ENCODE measurements around the gene POLDIP2. TPM values are rescaled to one million over a fixed set of nuclear protein-coding genes. Genes with fewer than 3 reads are reported as not detected.

POLDIP2 gene
- total and polyA plus RNA-seq, 2 of the 13 experiments (the other 11 are each of a cell fraction or from before 2014, with no cell fraction given): 85.9 to 114 TPM

GRCh38 chr17:28348979-28349378 is 8.3 kb downstream of the POLDIP2 start:
- WGBS (ENCODE audit: low lambda C conversion rate): no CpG with 5 or more reads among the region's 3 CpGs
- Histone ChIP-seq H3K27ac (ENCODE audit: extremely low read length, insufficient read depth, low read length) (no peak overlapping the region), H3K4me3 (replicated peaks in 1 of 3; ENCODE audit: insufficient read depth in 1 of 3, low read depth in 2 of 3, low read length in 3 of 3) (no peak overlapping the region), H3K27me3 (ENCODE audit: control insufficient read depth in 1 of 2, insufficient read depth in 2 of 2, low read length in 2 of 2) (no peaks in the 10 kb centered on the region), H2AFZ (ENCODE audit: low read length) (no peak overlapping the region), H3K9me3 (ENCODE audit: low read length) (no peaks in the 10 kb centered on the region), H4K20me1 (ENCODE audit: insufficient read depth, low read length) (no peaks in the 10 kb centered on the region), H3K4me2 (ENCODE audit: low read depth, low read length) (no peak overlapping the region), H3K79me2 (ENCODE audit: insufficient read depth, low read length) (no peaks in the 10 kb centered on the region), H3K9ac (ENCODE audit: insufficient read depth, low read depth, low read length) (no peak overlapping the region), H3K4me1 (ENCODE audit: insufficient read depth, low read length) (peaks cover 26% of the 10 kb centered on the region), H3K36me3 (replicated peaks in 1 of 2; ENCODE audit: control insufficient read depth in 1 of 2, insufficient read depth in 2 of 2, low read length in 2 of 2) (peaks cover 25 to 74% of the 10 kb centered on the region in 2 experiments)
- ChIA-PET POLR2A (interaction anchor here (1.1 to 5.3 kb wide), 3 partner anchors 8 to 23 kb away, joined by 3 to 49 read pairs (median 30); partner anchors contain the start of genes POLDIP2, SARM1 and VTN), CTCF (ENCODE audit: low intra/inter-chr PET ratio, low total read pairs) (no interaction called here)
- ATAC-seq (no peak), FAIRE-seq (no peak), DNase-seq (ENCODE audit: low spot score) (no peak)
- intact Hi-C loops (cut with micrococcal nuclease; ENCODE audit: unreplicated experiment) (loop anchor here (5.0 kb wide), 1 partner anchor 117 kb away; no protein-coding TSS in a partner anchor), in situ Hi-C loops (cut with HindIII; ENCODE audit: extremely low pct_ligation_motif_present, low pct_unique_long_range_greater_than_20kb) (no loop called here)
- no TSS peak for BruUV-seq (replicated peaks)
- TF ChIP-seq PAF1 (CRISPR knock-in tag; IDR thresholded peaks at IDR 0.05) (0 out of 2 replicates have a peak, but pooled peaks have one; percentile 43), THAP11 (CRISPR knock-in tag; IDR thresholded peaks at IDR 0.05) (no peak)

DNA sequence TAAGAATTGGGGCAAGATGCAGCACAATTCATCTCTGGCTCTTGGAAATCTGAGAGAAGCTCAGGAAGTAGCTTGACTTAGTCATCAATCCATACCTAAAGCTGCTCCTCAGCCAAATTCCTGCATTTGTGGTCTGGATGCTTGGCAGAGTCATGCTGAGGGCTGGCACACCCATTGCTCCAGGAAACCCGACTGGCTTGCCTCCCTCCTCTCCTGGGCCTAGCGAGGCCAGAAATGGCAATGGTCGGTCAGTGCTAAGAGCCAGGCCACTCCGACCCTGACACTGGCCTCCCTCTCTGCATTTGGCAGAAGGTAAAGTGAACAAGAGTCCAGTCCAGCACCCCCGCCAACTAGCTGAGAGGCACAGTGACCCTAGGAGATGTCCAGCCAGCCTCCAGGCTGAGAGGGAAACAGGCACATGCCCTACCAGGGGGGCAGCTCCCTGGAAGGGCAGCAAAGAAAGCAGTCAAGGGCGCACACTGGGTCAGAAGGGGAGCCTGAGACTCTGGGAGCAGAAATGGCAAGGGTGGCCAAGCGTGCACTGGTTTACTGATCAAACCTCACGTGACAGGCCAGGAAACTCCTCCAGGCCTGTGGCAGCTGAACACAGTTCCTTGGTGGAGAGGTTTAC is 10.0 kb downstream of the POLDIP2 start:
- H3K4me2 ChIP-seq (ENCODE audit: low read depth, low read length): peak overlapping the region; percentile 21; the same call in 1 of the 2 replicates
- TF ChIP-seq, protein P1, sequence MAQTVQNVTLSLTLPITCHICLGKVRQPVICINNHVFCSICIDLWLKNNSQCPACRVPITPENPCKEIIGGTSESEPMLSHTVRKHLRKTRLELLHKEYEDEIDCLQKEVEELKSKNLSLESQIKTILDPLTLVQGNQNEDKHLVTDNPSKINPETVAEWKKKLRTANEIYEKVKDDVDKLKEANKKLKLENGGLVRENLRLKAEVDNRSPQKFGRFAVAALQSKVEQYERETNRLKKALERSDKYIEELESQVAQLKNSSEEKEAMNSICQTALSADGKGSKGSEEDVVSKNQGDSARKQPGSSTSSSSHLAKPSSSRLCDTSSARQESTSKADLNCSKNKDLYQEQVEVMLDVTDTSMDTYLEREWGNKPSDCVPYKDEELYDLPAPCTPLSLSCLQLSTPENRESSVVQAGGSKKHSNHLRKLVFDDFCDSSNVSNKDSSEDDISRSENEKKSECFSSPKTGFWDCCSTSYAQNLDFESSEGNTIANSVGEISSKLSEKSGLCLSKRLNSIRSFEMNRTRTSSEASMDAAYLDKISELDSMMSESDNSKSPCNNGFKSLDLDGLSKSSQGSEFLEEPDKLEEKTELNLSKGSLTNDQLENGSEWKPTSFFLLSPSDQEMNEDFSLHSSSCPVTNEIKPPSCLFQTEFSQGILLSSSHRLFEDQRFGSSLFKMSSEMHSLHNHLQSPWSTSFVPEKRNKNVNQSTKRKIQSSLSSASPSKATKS (CRISPR knock-in tag; IDR thresholded peaks at IDR 0.05): 0 out of 2 replicates have a peak, but pooled peaks have one; percentile 36
- no peak for TF ChIP-seq ZNF292 (CRISPR knock-in tag; IDR thresholded peaks at IDR 0.05; ENCODE audit: borderline replicate concordance, low read depth)
- TF ChIP-seq ZSCAN21 (CRISPR knock-in tag; IDR thresholded peaks at IDR 0.05; ENCODE audit: borderline replicate concordance): 0 out of 2 replicates have a peak, but pooled peaks have one; percentile 52
- TF ChIP-seq ZNF556 (CRISPR knock-in tag; IDR thresholded peaks at IDR 0.05; ENCODE audit: borderline replicate concordance): 0 out of 2 replicates have a peak, but pooled peaks have one; percentile 21
- TF ChIP-seq AKAP8 (CRISPR knock-in tag; IDR thresholded peaks at IDR 0.05): peak; percentile 10; the same call in 1 of the 2 replicates
- no peak for TF ChIP-seq SP5 (CRISPR knock-in tag; IDR thresholded peaks at IDR 0.05; ENCODE audit: borderline replicate concordance, low read depth)
- peak; percentile 22; the same call in 1 of the 2 replicates for TF ChIP-seq ZFP91 (CRISPR knock-in tag; IDR thresholded peaks at IDR 0.05; ENCODE audit: borderline replicate concordance)
- TF ChIP-seq AGO2 (optimal IDR thresholded peaks at IDR 0.05; ENCODE audit: low read depth, low read length): peak; percentile 47
- TF ChIP-seq ZNF747 (CRISPR knock-in tag; IDR thresholded peaks at IDR 0.05; ENCODE audit: borderline replicate concordance): peak; percentile 29; the same call in 1 of the 2 replicates
- TF ChIP-seq DMAP1 (CRISPR knock-in tag; IDR thresholded peaks at IDR 0.05): 0 out of 2 replicates have a peak, but pooled peaks have one; percentile 10
- TF ChIP-seq ZFY (CRISPR knock-in tag; IDR thresholded peaks at IDR 0.05): 0 out of 2 replicates have a peak, but pooled peaks have one; percentile 1

More for the DNA sequence above, 10.0 kb downstream of the POLDIP2 start:
- FAIRE-seq (no peak), DNase-seq (ENCODE audit: low spot score) (no peak), ATAC-seq (no peak; the same call in 1 of the 3 replicates)
- BruUV-seq (replicated peaks): TSS peak; percentile 16
- CTCF ChIA-PET (ENCODE audit: low intra/inter-chr PET ratio, low total read pairs): interaction anchor here (0.8 kb wide), 1 partner anchor 108 kb away, joined by 3 read pairs; no protein-coding TSS in a partner anchor
- in situ Hi-C loops (cut with HindIII; ENCODE audit: extremely low pct_ligation_motif_present, low pct_unique_long_range_greater_than_20kb) (no loop called here), intact Hi-C loops (cut with micrococcal nuclease; ENCODE audit: unreplicated experiment) (loop anchor here (5.0 kb wide), 1 partner anchor 115 kb away; no protein-coding TSS in a partner anchor)
- no peak overlapping the region for H3K9ac ChIP-seq (ENCODE audit: insufficient read depth, low read depth, low read length)
- H3K9me3 ChIP-seq (ENCODE audit: low read length): no peaks in the 10 kb centered on the region
- no peaks in the 10 kb centered on the region for H3K27me3 ChIP-seq (ENCODE audit: control insufficient read depth in 1 of 2, insufficient read depth in 2 of 2, low read length in 2 of 2)
- H3K79me2 ChIP-seq (ENCODE audit: insufficient read depth, low read length): no peaks in the 10 kb centered on the region
- H4K20me1 ChIP-seq (ENCODE audit: insufficient read depth, low read length): no peaks in the 10 kb centered on the region
- POLR2A ChIA-PET: interaction anchor here (0.9 to 5.7 kb wide), 9 partner anchors 10 to 141 kb away, joined by 3 to 68 read pairs (median 7); partner anchors contain the start of genes IFT20, POLDIP2, SLC46A1 and TMEM97
- H3K36me3 ChIP-seq (replicated peaks in 1 of 2; ENCODE audit: control insufficient read depth in 1 of 2, insufficient read depth in 2 of 2, low read length in 2 of 2): peaks cover 28 to 70% of the 10 kb centered on the region in 2 experiments
- WGBS (ENCODE audit: low lambda C conversion rate): 97% methylated on average over 5 of the region's 8 CpGs
- H3K27ac ChIP-seq (ENCODE audit: extremely low read length, insufficient read depth, low read length): peak overlapping the region; percentile 43
- H3K4me3 ChIP-seq (replicated peaks in 1 of 3; ENCODE audit: insufficient read depth in 1 of 3, low read depth in 2 of 3, low read length in 3 of 3): no peak overlapping the region
- peaks cover 26% of the 10 kb centered on the region for H3K4me1 ChIP-seq (ENCODE audit: insufficient read depth, low read length)
- H2AFZ ChIP-seq (ENCODE audit: low read length): no peak overlapping the region
